Endothelial cell of umbilical vein (primary cell): ENCODE data around the gene ATP9B.

Experiments used
- EZH2 ChIP-seq: IDR thresholded peaks from 2 replicates; pipeline ENCODE4 v1.6.1; 2012; ENCODE audit warnings: borderline replicate concordance, low read depth, mild to moderate bottlenecking, moderate library complexity, low read length, inconsistent platforms; ENCODE audit not compliant: severe bottlenecking
- POLR2A ChIP-seq: IDR thresholded peaks from 2 replicates; pipeline ENCODE4 v1.6.1; 2012; ENCODE audit warnings: low read depth, mild to moderate bottlenecking, control low read depth, low read length
- TF ChIP-seq, protein P1 (sequence below), 2 donors: IDR thresholded peaks; 1 replicate in 1 of 2; 2 replicates in 1 of 2; pipeline ENCODE4 v1.5.1; 2011; ENCODE audit warnings: low read length in 2 of 2, mild to moderate bottlenecking in 2 of 2, moderate library complexity in 2 of 2, control low read depth in 1 of 2, inconsistent platforms in 1 of 2, low read depth in 1 of 2; ENCODE audit not compliant: insufficient read depth in 1 of 2; ENCODE audit errors: extremely low read depth in 1 of 2

- TF ChIP-seq, protein P1, sequence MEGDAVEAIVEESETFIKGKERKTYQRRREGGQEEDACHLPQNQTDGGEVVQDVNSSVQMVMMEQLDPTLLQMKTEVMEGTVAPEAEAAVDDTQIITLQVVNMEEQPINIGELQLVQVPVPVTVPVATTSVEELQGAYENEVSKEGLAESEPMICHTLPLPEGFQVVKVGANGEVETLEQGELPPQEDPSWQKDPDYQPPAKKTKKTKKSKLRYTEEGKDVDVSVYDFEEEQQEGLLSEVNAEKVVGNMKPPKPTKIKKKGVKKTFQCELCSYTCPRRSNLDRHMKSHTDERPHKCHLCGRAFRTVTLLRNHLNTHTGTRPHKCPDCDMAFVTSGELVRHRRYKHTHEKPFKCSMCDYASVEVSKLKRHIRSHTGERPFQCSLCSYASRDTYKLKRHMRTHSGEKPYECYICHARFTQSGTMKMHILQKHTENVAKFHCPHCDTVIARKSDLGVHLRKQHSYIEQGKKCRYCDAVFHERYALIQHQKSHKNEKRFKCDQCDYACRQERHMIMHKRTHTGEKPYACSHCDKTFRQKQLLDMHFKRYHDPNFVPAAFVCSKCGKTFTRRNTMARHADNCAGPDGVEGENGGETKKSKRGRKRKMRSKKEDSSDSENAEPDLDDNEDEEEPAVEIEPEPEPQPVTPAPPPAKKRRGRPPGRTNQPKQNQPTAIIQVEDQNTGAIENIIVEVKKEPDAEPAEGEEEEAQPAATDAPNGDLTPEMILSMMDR (IDR thresholded peaks at IDR 0.05; ENCODE audit: extremely low read depth in 1 of 2, insufficient read depth in 1 of 2, low read depth in 1 of 2, low read length in 2 of 2): no peak
- no peak for TF ChIP-seq EZH2
- TF ChIP-seq POLR2A: no peak
Observed at GRCh38 chr18:79133724-79134123, 64.5 kb downstream of the ATP9B start.
